DMS79 (cell line): ENCODE data around the gene ACP2.
"Not testable (repeated sequence)": the region's sequence is repeated elsewhere in the genome, so short reads cannot be mapped to it uniquely, and the experiment has no call there.

Experiments used
- DNase-seq: peaks from one replicate; lab custom pipeline; 2025; lab: John Stamatoyannopoulos, UW

Gene ACP2

GRCh38 chr11:47204637-47204989, 44.0 kb downstream of the ACP2 start:
- DNase-seq, result no peak

GRCh38 chr11:47202576-47202975, 46.0 kb downstream of the ACP2 start:
- DNase-seq, result no peak

- DNase-seq, result no peak
Observed at GRCh38 chr11:47201015-47201414, 47.6 kb downstream of the ACP2 start.

- not testable (repeated sequence) for DNase-seq
Observed at GRCh38 chr11:47198161-47198560, 50.5 kb downstream of the ACP2 start.

GRCh38 chr11:47192111-47192510, 56.5 kb downstream of the ACP2 start:
- DNase-seq, result no peak

GRCh38 chr11:47191137-47191536, 57.5 kb downstream of the ACP2 start:
- DNase-seq, result not testable (repeated sequence)
